NCI-H526 (cell line): Measurements from ENCODE around the gene SLC7A6OS.

Experiments used
- DNase-seq, 2 experiments: peaks; one replicate each; lab custom pipeline; 2025; lab: John Stamatoyannopoulos, UW

SLC7A6OS gene

GRCh38 chr16:68344252-68344651, 33.5 kb upstream of the SLC7A6OS start:
- no peak for DNase-seq

DNA sequence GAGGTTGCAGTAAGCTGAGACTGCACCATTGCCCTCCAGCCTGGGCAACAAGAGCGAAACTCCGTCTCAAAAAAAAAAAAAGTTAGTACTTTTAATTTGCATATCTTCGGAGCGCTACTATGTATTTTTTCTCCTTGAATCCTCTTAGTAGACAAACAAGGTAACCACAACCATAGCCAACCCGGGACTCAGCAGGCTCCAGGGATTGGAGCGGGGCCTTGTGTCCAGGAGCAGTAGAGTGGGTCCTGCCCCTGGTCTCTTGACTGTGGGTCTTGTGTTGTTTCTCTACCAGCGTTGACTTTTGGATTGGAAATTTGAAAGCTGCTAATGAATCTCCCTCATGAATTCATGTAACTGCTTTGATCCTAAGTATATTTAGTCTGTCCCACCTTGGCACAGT, 32.4 kb upstream of the SLC7A6OS start:
- no peak for DNase-seq

- no peak for DNase-seq
These were observed 31.9 kb upstream of the SLC7A6OS start for GRCh38 chr16:68342620-68343019.

GRCh38 chr16:68339214-68339613, 28.5 kb upstream of the SLC7A6OS start:
- no peak for DNase-seq

GRCh38 chr16:68338326-68339119, 27.8 kb upstream of the SLC7A6OS start:
- DNase-seq = no peak

GRCh38 chr16:68335175-68335574, 24.4 kb upstream of the SLC7A6OS start:
- DNase-seq = no peak

DNA sequence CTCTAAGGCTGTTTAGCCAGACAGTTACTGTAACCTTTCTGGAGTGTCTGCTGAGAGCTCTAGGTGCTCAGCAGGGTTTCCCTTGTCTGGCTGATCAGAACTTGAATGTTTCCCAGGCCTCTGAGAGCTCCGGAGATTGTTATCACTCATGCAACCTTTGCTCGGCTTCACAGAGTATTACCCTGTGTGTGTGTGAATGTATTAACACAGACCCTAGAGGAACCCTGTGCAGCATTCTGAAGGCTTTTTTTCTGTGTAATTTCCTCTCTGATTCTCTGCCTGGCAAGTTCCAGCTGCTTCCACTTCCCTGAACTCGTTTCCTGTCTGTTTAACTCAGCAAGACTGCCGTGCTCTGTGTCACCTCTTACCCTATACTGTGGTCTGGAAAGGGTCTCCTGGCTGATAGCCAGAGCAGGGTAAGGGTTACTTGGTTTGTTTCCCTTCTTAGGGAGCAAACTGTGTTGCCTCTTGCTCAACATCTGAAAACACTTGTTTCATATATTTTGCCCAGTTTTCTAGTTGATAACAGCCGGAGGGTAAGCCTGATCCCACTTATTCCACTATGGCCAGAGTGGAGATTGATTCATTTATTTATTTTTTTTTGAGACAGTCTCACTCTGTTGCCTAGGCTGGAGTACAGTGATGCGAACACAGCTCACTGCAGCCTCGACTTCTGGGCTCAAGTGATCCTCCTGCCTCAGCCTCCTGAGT, 21.8 kb upstream of the SLC7A6OS start:
- no peak for DNase-seq

- no peak for DNase-seq
These were observed 21.2 kb upstream of the SLC7A6OS start for GRCh38 chr16:68331879-68332410.

GRCh38 chr16:68328860-68329390, 18.2 kb upstream of the SLC7A6OS start:
- DNase-seq = no peak

GRCh38 chr16:68328151-68328859, 17.6 kb upstream of the SLC7A6OS start:
- peak; percentile 46 to 83 for DNase-seq

- no peak for DNase-seq
These were observed 14.1 kb upstream of the SLC7A6OS start for GRCh38 chr16:68324780-68325357.

DNA sequence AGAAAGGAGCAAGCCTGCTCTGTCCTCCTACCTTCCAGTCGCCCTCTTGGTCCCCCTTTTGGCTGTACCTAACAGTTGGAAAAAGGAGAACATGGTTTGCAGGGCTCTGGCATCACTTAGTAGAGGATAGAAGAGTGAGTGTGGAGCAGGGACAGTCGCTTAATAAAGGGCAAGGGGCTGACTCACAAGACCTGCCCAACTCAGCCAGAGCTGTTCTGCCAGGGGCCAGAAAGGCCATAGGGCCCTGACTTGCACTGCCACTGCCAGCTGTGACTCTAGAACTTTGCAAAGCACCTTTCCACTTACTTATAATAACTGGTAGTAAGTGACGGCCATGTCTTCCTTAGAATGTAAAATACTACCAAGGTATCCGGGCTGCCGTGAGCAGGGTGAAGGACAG, 13.6 kb upstream of the SLC7A6OS start:
- no peak for DNase-seq

DNA sequence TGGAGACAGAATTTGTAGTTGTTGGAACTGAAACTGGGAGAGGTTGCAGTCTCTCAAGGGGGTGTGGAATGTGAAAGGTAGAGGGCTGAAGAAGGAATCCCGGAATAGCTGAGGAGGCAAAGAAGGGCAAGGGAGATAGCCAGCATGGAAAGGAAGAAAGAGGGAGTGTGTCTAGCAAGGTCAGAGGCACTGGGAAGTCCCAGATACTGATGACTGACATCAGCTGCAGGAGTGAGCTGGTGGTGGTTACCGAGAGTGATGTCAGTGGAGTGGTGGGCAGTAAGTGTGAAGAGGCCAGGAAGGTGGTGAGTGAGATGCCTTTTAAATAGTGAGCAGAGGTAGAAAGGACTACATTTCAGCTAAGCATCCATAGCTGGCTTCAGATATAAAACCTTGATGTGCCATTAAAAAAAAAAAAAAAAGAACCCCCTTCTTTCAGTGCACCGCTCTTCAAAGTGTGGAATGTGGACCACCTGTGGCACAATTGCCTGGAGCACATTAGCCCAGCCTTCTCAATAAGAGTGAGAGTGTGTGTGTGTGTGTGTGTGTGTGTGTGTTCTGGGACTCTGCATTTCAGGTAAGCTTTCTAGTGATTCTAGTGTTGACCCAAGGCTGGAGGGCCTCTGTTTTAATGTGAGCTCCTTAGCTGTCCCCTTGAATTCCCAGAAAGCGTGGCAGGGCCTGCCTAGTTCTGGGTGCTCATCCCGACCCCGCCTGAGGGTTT, 8.6 kb upstream of the SLC7A6OS start:
- no peak for DNase-seq

DNA sequence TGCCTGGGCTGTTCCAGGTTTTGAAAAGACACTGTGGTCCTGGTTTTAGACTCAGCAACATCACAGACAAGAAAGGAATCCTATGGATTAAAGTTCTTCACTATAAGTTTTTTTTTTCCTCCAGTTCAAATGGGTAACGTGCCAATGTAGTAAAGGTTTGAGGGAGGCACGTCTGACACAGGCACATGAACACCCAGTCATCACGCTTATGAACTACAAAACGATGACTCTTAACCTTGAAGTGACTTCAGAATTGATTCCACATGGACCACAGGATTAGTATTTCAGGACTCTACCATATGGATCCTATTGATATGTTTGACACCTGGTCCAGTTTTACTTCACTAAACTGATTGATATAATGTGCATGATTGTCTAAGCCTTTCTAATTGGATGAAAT, 2.4 kb upstream of the SLC7A6OS start:
- no peak for DNase-seq

DNA sequence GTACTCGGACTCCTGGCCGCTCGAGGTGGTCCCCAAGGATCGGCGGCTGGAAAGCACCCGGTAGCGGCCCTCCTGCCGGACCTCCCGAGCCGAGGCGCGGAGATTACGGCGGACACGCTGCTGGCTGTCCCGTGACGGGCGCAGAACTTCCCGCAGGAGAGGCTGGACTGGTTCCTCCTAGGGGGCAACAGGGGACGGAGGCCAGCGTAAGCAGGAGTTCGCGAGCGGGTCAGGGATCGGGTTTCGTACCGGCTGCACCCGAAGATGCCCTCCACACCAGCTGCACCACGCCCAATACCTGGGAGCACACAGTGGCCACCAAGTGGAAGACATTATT, 341 bp downstream of the SLC7A6OS start:
- DNase-seq = no peak

DNA sequence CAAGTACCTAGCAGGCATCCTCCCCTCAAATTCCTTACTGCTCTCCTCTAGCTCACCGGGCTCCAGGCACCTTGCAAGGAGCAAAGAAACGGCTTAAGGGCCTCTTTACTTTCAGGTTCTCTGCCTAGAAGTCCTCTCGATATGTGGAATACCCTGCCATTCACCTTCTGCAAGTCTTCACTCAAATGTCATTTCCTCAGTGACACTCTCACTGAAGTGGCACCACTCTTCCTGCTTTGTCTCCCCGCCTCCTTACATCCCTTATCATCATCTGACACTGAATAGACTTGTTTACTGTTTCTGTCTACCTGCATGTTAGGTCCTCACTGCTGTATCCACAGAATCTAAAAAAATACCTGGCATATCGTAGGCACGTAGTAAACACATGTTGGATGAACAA, 947 bp downstream of the SLC7A6OS start:
- no peak for DNase-seq

DNA sequence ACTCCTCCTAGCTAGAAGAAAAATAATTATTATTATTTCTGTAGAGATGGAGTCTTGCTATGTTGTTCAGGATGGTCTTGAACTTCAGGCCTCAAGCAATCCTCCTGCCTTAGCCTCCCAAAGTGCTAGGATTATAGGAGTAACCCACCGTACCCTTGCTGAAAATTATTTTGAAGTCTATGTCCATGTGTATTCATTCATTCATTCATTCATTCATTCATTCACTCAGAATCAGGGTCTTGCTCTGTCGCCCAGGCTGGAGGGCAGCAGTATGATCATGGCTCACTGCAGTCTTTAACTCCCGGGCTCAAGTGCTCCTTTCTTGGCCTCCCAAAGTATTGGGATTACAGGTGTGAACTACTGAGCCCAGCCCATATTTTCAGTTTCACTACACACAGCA, 4.1 kb downstream of the SLC7A6OS start:
- DNase-seq = no peak

- DNase-seq = no peak
These were observed 9.8 kb downstream of the SLC7A6OS start for GRCh38 chr16:68300734-68301459.

DNA sequence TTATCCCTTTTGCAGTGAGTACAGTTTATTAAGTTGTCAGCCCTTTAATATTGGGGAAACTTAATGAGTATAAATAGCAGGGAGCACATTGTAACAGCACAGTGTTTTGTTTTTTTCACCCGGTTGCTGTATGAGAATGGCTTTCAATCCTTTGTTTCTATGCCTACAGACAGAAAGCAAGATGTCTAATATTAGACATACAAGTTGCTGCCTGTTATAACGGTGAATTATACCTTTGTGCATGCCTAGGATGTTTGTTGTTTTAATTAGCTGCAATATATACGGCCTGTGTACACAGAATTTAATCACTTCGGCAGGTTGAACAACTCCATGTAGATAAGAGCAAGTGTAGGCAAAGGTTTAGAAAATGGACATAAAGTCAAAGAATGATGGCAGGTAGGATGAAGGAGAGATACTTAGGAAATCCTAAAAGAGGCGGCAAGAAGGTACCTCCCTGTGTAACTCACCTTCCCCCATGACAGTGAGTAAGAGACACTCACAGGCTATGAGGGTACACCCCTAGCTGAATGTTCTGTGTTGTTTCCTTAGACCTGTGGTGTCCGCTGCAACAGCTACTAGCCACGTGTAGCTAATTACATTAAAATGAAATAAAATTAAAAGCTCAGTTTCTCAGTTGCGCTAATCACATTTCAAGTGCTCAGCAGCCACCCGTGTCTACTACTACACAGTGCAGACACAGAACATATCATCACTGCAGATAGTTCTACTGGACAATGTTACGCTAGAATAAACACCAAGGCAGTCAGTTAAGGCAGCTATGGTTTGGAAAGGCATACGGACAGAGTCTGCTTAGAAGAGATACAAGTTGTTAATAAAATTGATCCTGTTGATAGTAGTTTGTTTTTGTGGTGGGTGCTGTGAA, 10.9 kb downstream of the SLC7A6OS start:
- DNase-seq = no peak
